Measurements from ENCODE around the gene CCT8L2.

GRCh38 chr22:16586170-16586569 lies 6.4 kb downstream of the CCT8L2 start:
- TF ChIP-seq, protein P1, sequence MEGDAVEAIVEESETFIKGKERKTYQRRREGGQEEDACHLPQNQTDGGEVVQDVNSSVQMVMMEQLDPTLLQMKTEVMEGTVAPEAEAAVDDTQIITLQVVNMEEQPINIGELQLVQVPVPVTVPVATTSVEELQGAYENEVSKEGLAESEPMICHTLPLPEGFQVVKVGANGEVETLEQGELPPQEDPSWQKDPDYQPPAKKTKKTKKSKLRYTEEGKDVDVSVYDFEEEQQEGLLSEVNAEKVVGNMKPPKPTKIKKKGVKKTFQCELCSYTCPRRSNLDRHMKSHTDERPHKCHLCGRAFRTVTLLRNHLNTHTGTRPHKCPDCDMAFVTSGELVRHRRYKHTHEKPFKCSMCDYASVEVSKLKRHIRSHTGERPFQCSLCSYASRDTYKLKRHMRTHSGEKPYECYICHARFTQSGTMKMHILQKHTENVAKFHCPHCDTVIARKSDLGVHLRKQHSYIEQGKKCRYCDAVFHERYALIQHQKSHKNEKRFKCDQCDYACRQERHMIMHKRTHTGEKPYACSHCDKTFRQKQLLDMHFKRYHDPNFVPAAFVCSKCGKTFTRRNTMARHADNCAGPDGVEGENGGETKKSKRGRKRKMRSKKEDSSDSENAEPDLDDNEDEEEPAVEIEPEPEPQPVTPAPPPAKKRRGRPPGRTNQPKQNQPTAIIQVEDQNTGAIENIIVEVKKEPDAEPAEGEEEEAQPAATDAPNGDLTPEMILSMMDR (conservative IDR thresholded peaks at IDR 0.05; ENCODE audit: low read depth, low read length) = no peak
- no peak for TF ChIP-seq EZH2 (IDR thresholded peaks at IDR 0.05; ENCODE audit: borderline replicate concordance, low read depth, low read length, poor library complexity, severe bottlenecking)

Measured in A673 (cell line).